ENCODE results near the gene ACSS3.
A peak's percentile ranks its signal among the peaks of the same experiment; 100 is the strongest.

ACSS3 gene

GRCh38 chr12:81295251-81295650 is 217.4 kb downstream of the ACSS3 start:
- DNase-seq (ENCODE audit: low read depth) = no peak

- DNase-seq (ENCODE audit: low read depth) = peak; percentile 5
Measured at GRCh38 chr12:81296556-81297305, 218.9 kb downstream of the ACSS3 start.

DNA sequence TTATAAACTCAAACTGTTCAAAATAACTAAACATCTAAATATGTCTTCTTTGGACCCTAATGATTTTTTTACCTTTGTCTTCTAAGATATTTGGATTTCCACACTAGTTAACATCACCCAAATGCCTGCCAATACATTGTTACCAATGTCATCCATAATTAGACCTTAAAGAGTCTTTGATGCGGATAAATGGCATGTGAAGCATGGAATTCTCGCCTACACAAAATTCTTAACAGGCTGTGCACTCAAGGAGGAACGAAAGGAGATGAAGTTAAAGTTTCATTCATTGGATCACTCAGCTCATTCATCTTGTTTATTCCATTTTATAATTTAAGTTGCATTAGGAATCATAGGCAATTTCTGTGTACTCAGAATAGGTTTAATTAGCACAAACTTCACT is 219.7 kb downstream of the ACSS3 start:
- DNase-seq (ENCODE audit: low read depth) = no peak

- no peak for DNase-seq (ENCODE audit: low read depth)
Measured at GRCh38 chr12:81300454-81300853, 222.6 kb downstream of the ACSS3 start.

GRCh38 chr12:81303935-81304334 is 226.1 kb downstream of the ACSS3 start:
- no peak for DNase-seq (ENCODE audit: low read depth)

Data from GM04504 (cell line).